Retinal pigment epithelial cell (primary cell): ENCODE data around the gene PLPP4.
A peak's percentile ranks its signal among the peaks of the same experiment; 100 is the strongest.

Experiments
- DNase-seq: peaks from one replicate; pipeline ENCODE4 v3.0.0-alpha.2; 2010; ENCODE audit warnings: low read depth
- H3K4me3 ChIP-seq: 2 replicates; pipeline ENCODE4 v1.5.1; 2011; ENCODE audit warnings: mild to moderate bottlenecking, low read length, control low read depth, moderate library complexity
- TF ChIP-seq, protein P1 (sequence below): conservative IDR thresholded peaks from 2 replicates; pipeline ENCODE4 v1.5.1; 2011; ENCODE audit warnings: low read depth, low read length, control low read depth, inconsistent platforms

PLPP4 gene

GRCh38 chr10:120455606-120456005 is 1.4 kb upstream of the PLPP4 start:
- DNase-seq, result no peak
- H3K4me3 ChIP-seq, result no peak overlapping the region
- TF ChIP-seq, protein P1, sequence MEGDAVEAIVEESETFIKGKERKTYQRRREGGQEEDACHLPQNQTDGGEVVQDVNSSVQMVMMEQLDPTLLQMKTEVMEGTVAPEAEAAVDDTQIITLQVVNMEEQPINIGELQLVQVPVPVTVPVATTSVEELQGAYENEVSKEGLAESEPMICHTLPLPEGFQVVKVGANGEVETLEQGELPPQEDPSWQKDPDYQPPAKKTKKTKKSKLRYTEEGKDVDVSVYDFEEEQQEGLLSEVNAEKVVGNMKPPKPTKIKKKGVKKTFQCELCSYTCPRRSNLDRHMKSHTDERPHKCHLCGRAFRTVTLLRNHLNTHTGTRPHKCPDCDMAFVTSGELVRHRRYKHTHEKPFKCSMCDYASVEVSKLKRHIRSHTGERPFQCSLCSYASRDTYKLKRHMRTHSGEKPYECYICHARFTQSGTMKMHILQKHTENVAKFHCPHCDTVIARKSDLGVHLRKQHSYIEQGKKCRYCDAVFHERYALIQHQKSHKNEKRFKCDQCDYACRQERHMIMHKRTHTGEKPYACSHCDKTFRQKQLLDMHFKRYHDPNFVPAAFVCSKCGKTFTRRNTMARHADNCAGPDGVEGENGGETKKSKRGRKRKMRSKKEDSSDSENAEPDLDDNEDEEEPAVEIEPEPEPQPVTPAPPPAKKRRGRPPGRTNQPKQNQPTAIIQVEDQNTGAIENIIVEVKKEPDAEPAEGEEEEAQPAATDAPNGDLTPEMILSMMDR, result no peak

- TF ChIP-seq, protein P1, result no peak
- no peak for DNase-seq
- peak overlapping the region; percentile 64 for H3K4me3 ChIP-seq
Measured at GRCh38 chr10:120456143-120456625, 843 bp upstream of the PLPP4 start.

DNA sequence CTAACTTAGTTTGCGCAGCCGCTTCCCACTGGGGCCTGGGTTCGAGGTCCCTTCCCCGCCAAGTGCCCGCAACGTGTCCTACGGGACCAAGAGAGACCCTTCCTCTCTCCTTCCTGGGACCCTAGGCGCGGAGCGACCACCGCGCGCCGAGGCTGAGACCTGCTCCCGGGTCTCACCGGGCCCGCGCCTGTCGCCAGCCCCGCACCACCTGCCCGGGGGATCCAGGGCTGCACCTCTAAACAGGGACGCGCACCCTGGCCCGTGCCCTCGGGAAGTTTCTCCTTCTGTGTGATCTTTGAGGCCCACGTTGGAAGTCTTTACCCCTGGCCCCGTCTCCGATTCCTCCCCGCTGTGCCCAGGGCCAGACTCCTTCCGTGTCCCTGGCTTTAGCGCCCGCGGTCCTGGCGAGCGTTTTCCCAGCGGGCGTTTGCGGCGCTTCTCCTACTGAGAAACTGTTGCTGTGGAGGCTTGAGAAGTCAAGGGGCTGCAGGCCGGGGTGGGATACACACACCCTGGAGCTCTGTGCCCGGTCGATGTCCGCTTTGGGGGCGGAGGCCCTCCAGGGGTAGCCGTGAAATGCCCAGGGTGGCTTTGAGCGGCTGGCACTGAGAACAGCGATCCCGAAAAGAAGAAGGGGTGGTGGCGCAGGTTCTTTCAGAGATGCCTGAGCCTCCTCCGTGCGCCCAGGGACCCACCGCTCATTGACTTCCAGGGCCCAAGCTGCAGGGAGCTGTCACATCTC is 575 bp downstream of the PLPP4 start:
- TF ChIP-seq, protein P1, result no peak
- no peak for DNase-seq
- peak overlapping the region; percentile 85 for H3K4me3 ChIP-seq

DNA sequence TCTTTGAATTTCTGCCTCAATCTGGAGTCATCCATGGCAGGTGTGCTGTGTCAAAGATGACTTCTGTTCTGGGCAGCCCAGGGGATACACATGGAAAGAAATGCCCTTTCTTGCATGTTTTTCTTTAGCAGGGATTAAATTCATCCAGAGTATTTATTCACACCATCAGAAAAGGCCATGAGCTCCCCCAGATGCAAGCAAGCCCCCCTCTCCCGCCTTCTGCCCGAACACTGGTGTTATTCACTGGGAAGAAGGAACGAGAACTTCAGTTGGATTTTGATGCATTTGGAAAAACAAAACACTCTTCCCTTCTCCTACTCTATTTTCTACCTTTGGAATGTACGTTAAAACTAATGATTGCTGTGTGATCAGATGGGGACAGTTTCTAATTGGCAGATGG is 1.4 kb downstream of the PLPP4 start:
- DNase-seq, result no peak
- H3K4me3 ChIP-seq, result peak overlapping the region; percentile 85
- TF ChIP-seq, protein P1, result no peak

GRCh38 chr10:120459185-120459584 is 2.2 kb downstream of the PLPP4 start:
- no peak for DNase-seq
- H3K4me3 ChIP-seq, result peak overlapping the region; percentile 85
- TF ChIP-seq, protein P1, result peak; percentile 5

DNA sequence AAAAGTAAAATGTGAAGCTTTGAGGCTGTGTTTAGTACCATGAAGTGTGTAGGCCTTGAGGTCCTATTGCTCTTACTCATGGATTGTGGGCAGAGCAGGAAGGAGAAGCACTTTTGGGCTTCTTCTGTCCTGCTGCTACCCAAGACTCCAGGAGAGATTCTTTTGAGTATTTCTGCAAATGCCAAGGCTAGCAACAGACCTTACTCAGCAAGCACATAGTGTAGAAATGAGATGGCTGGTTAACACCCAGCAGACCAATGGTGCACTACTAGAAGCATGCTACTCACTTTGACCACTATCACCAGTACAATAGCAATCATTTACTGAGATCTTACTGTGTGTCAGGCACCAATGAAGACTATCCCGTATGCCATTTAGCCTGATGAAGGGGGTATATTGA is 3.2 kb downstream of the PLPP4 start:
- H3K4me3 ChIP-seq, result no peak overlapping the region
- no peak for DNase-seq
- TF ChIP-seq, protein P1, result no peak

GRCh38 chr10:120460776-120461175 is 3.7 kb downstream of the PLPP4 start:
- peak; percentile 73 for DNase-seq
- no peak overlapping the region for H3K4me3 ChIP-seq
- TF ChIP-seq, protein P1, result no peak
